SK-MEL-5 (cell line): ENCODE data around the gene EXOC4. TPM values are rescaled to one million over a fixed set of nuclear protein-coding genes. Genes with fewer than 3 reads are reported as not detected.
"Not testable (repeated sequence)": the region's sequence is repeated elsewhere in the genome, so short reads cannot be mapped to it uniquely, and the experiment has no call there.

Experiments used
- DNase-seq: peaks from one replicate; pipeline ENCODE4 v3.0.0-alpha.2; 2016; ENCODE audit warnings: low read depth, low spot score
- in situ Hi-C: cut with HindIII; loops from 2 replicates; pipeline ENCODE4 v1.10.0; 2016; ENCODE audit warnings: low sequenced_read_pairs, high pct_unique_total_duplicates, low pct_unique_long_range_greater_than_20kb
- total RNA-seq: library from RNA; depleted of rRNA; stranded (reverse); fragments of >200 nt; shearing (Covaris generic); gene quantifications from 2 replicates; pipeline ENCODE4 v1.2.3, GENCODE V29; 2014

Gene EXOC4
- total RNA-seq, 1 experiment from 2014 or later = 70.3 TPM

- DNase-seq = no peak
- in situ Hi-C loops = no loop called here
These were observed 46.8 kb downstream of the EXOC4 start for GRCh38 chr7:133299676-133300075.

- in situ Hi-C loops = no loop called here
- DNase-seq = no peak
These were observed 47.2 kb downstream of the EXOC4 start for GRCh38 chr7:133300088-133300487.

- in situ Hi-C loops = no loop called here
These were observed 47.9 kb downstream of the EXOC4 start for GRCh38 chr7:133300811-133301210.

GRCh38 chr7:133301444-133301843, 48.6 kb downstream of the EXOC4 start:
- in situ Hi-C loops = no loop called here
- no peak for DNase-seq

More at GRCh38 chr7:133300811-133301210, 47.9 kb downstream of the EXOC4 start:
- DNase-seq = no peak

DNA sequence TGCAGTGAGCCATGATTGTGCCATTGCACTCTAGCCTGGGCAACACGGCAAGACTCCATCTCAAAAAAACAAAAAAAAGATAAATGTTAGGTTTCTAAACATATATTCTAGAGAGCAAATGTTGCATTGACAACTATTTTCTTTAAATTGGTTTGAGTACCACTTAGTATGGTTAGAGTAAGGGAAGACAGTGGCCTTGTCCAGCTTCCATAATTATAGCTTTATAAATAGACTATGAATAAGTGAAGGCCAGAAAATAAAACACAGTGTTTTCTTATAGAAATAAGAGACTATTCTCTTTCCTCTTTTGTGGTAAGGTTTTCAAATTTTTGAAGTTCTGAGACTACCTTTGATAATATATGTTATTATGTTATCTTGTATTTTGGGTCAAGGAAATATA, 50.5 kb downstream of the EXOC4 start:
- no peak for DNase-seq
- in situ Hi-C loops = no loop called here

DNA sequence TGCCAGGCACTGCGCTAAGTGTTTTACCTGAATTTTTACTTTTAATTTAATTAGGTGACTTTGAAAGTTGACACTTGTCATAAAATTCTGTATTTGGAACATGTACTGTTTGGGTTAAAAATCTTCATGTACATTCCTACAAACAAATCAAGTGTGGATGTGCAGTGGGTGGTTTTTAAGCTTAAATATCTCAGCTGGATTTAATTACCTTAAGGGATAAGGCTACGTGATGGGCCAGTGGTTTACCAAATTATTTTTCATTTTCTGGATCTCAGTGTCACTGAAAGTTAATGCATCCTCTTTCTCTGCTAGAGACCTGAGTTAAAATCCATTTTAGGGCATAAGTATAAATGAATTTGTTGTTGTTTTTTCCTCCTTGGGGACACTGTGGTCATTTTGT, 51.1 kb downstream of the EXOC4 start:
- no peak for DNase-seq
- in situ Hi-C loops = no loop called here

DNA sequence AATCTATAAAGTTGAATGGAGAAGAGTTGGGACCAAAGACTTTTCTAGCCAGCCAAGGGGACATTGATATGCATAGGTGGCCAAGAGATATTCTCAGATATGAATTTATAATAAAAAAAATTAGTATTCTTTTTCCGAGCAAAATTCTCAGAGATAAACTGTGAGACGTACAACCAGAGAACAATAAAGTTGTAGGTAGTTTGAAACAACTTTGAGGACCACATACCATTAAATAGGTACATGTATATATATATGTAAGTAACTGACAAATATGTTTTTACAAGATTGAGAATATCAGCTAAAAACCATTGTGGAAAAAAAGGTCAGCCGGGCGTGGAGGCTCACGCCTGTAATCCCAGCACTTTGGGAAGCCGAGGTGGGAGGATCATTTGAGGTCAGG, 56.5 kb downstream of the EXOC4 start:
- in situ Hi-C loops = no loop called here

GRCh38 chr7:133310232-133310862, 57.5 kb downstream of the EXOC4 start:
- in situ Hi-C loops = no loop called here
- no peak for DNase-seq

More for the DNA sequence above, 56.5 kb downstream of the EXOC4 start:
- DNase-seq = no peak

GRCh38 chr7:133313575-133313974, 60.7 kb downstream of the EXOC4 start:
- in situ Hi-C loops = no loop called here
- DNase-seq = no peak

- in situ Hi-C loops = no loop called here
- no peak for DNase-seq
These were observed 61.2 kb downstream of the EXOC4 start for GRCh38 chr7:133314084-133314483.

- in situ Hi-C loops = no loop called here
- no peak for DNase-seq
These were observed 62.6 kb downstream of the EXOC4 start for GRCh38 chr7:133315332-133316040.

GRCh38 chr7:133319842-133320241, 67.0 kb downstream of the EXOC4 start:
- no peak for DNase-seq
- in situ Hi-C loops = no loop called here

GRCh38 chr7:133320891-133321290, 68.0 kb downstream of the EXOC4 start:
- no peak for DNase-seq
- in situ Hi-C loops = no loop called here

DNA sequence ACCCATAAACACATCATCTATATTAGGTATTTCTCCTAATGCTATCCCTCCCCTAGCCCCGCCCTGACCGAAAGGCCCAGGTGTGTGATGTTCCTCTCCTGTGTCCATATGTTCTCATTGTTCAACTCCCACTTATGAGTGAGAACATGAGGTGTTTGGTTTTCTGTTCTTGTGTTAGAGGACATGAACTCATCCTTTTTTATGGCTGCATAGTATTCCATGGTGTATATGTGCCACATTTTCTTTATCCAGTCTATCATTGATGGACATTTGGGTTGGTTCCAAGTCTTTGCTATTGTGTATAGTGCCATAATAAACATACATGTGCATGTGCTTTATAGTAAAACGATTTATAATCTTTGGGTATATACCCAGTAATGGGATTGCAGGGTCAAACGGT, 68.5 kb downstream of the EXOC4 start:
- in situ Hi-C loops, DNase-seq: not testable (repeated sequence)

- in situ Hi-C loops, DNase-seq: not testable (repeated sequence)
These were observed 73.9 kb downstream of the EXOC4 start for GRCh38 chr7:133326745-133327144.

GRCh38 chr7:133328021-133328420, 75.1 kb downstream of the EXOC4 start:
- in situ Hi-C loops, DNase-seq: not testable (repeated sequence)

DNA sequence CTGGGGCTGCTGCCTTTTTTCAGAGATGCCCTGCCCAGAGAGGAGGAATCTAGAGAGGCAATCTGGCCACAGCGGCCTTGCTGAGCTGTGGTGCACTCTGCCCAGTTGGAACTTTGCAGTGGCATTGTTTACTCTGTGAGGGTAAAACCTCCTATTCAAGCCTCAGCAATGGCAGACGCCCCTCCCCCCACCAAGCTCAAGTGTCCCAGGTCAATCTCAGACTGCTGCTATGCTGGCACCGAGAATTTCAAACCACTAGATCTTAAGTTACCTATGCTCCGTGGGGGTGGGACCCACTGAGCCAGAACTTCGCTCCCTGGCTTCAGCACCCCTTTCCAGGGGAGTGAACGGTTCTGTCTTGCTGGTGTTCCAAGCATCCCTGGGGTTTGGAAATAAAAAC, 77.2 kb downstream of the EXOC4 start:
- no peak for DNase-seq
- in situ Hi-C loops = no loop called here

DNA sequence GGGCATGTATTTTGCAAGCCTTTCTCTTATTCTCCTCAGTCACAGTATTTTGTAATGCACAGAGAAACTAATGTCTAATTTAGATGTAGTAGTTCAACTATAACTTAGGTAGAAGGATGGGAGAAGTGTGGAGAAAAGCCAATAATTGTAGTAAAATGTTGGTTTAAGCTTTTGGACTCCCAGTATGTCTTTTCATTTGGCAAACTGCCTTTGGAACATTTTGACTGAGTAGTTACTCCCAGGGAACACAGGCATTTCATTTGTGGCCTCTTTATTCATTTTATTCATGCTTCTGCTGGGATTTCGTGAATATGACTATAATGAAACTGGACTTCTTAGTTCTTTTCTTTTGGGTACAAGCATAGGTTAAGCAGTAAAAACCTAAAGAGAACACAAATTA, 79.0 kb downstream of the EXOC4 start:
- in situ Hi-C loops = no loop called here
- DNase-seq = no peak

DNA sequence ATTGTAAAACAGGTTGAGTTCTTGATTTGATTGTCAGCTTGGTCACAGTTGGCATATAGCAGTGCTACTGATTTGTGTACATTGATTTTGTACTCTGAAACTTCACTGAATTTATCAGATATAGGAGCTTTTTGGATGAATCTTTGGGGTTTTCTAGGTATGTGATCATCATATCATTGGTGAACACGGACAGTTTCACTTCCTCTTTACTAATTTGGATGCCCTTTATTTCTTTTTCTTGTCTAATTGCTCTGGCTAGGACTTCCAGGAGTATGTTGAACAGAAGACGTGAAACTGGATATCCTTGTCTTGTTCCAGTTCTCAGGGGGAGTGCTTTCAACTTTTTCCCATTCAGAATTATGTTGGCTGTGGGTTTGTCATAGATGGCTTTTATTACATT, 86.9 kb downstream of the EXOC4 start:
- in situ Hi-C loops = no loop called here

More for the DNA sequence above, 86.9 kb downstream of the EXOC4 start:
- DNase-seq = no peak
